LHCN-M2 (cell line): ENCODE measurements around the gene SELENOP. TPM values are rescaled to one million over a fixed set of nuclear protein-coding genes. Genes with fewer than 3 reads are reported as not detected.
A peak's percentile ranks its signal among the peaks of the same experiment; 100 is the strongest.
"Not testable (repeated sequence)": the region's sequence is repeated elsewhere in the genome, so short reads cannot be mapped to it uniquely, and the experiment has no call there.

Experiments
- DNase-seq: peaks from one replicate; pipeline ENCODE4 v3.0.0-alpha.2; 2012; ENCODE audit warnings: low read depth
- polyA plus RNA-seq: library from polyadenylated mRNA; unstranded; fragments of >200 nt; gene quantifications from one replicate; pipeline ENCODE4 v1.2.1, GENCODE V29; 2012; ENCODE audit warnings: missing spikeins
- total RNA-seq: library from RNA; depleted of rRNA; stranded (reverse); fragments of >200 nt; gene quantifications from 2 replicates; pipeline ENCODE4 v1.2.3, GENCODE V29; 2014; rRNA removed

SELENOP gene
- total RNA-seq: 29.4 and 43.2 TPM in 2 replicates
- 11.0 TPM for polyA plus RNA-seq

GRCh38 chr5:42811591-42812446 lies at the start of gene SELENOP:
SELENOP (minus strand) TSS chr5:42811892; CDS start chr5:42808353, 3,539 bp downstream.
- peak; percentile 81 for DNase-seq

GRCh38 chr5:42858687-42859086 lies 47.0 kb upstream of the SELENOP start:
- DNase-seq: peak; percentile 37

- DNase-seq: peak; percentile 55
Observed at GRCh38 chr5:42858031-42858643, 46.4 kb upstream of the SELENOP start.

GRCh38 chr5:42855811-42856210 lies 44.1 kb upstream of the SELENOP start:
- DNase-seq: peak; percentile 50

- no peak for DNase-seq
Observed at GRCh38 chr5:42855386-42855785, 43.7 kb upstream of the SELENOP start.

- DNase-seq: peak; percentile 63
Observed at GRCh38 chr5:42854795-42855194, 43.1 kb upstream of the SELENOP start.

- DNase-seq: no peak
Observed at GRCh38 chr5:42852826-42853225, 41.1 kb upstream of the SELENOP start.

GRCh38 chr5:42851481-42851880 lies 39.8 kb upstream of the SELENOP start:
- peak; percentile 34 for DNase-seq

GRCh38 chr5:42848545-42848944 lies 36.9 kb upstream of the SELENOP start:
- DNase-seq: no peak

- DNase-seq: not testable (repeated sequence)
Observed at GRCh38 chr5:42844408-42844807, 32.7 kb upstream of the SELENOP start.

- no peak for DNase-seq
Observed at GRCh38 chr5:42843675-42844292, 32.1 kb upstream of the SELENOP start.

- DNase-seq: peak; percentile 22
Observed at GRCh38 chr5:42842921-42843641, 31.4 kb upstream of the SELENOP start.

GRCh38 chr5:42840842-42841567 lies 29.3 kb upstream of the SELENOP start:
- DNase-seq: no peak

- DNase-seq: peak; percentile 87
Observed at GRCh38 chr5:42840269-42840668, 28.6 kb upstream of the SELENOP start.

GRCh38 chr5:42839196-42839595 lies 27.5 kb upstream of the SELENOP start:
- no peak for DNase-seq

- DNase-seq: no peak
Observed at GRCh38 chr5:42837601-42838000, 25.9 kb upstream of the SELENOP start.

GRCh38 chr5:42836070-42836769 lies 24.5 kb upstream of the SELENOP start:
- no peak for DNase-seq

- DNase-seq: no peak
Observed at GRCh38 chr5:42832060-42832459, 20.4 kb upstream of the SELENOP start.

GRCh38 chr5:42830924-42831323 lies 19.2 kb upstream of the SELENOP start:
- DNase-seq: no peak

- DNase-seq: no peak
Observed at GRCh38 chr5:42828671-42829070, 17.0 kb upstream of the SELENOP start.
